NCI-H2107 treated with DMSO at 0.1 percent for 48 hours (cell line): Measurements from ENCODE around the gene WNT7A.
"Not testable (repeated sequence)": the region's sequence is repeated elsewhere in the genome, so short reads cannot be mapped to it uniquely, and the experiment has no call there.

Experiments
- DNase-seq: peaks from one replicate; lab custom pipeline; 2025; ENCODE audit not compliant: unreplicated experiment; lab: John Stamatoyannopoulos, UW

The WNT7A gene

GRCh38 chr3:13866041-13866965 lies 13.6 kb downstream of the WNT7A start:
- DNase-seq: no peak

GRCh38 chr3:13865581-13865980 lies 14.3 kb downstream of the WNT7A start:
- DNase-seq: no peak

GRCh38 chr3:13865106-13865505 lies 14.8 kb downstream of the WNT7A start:
- no peak for DNase-seq

- DNase-seq: no peak
Measured at GRCh38 chr3:13863965-13864595, 15.8 kb downstream of the WNT7A start.

GRCh38 chr3:13863382-13863952 lies 16.4 kb downstream of the WNT7A start:
- DNase-seq: no peak

GRCh38 chr3:13861461-13861860 lies 18.4 kb downstream of the WNT7A start:
- DNase-seq: no peak

- no peak for DNase-seq
Measured at GRCh38 chr3:13860001-13860400, 19.9 kb downstream of the WNT7A start.

- DNase-seq: no peak
Measured at GRCh38 chr3:13858768-13859520, 20.9 kb downstream of the WNT7A start.

GRCh38 chr3:13857702-13858380 lies 22.0 kb downstream of the WNT7A start:
- no peak for DNase-seq

GRCh38 chr3:13856628-13857027 lies 23.2 kb downstream of the WNT7A start:
- not testable (repeated sequence) for DNase-seq

- DNase-seq: no peak
Measured at GRCh38 chr3:13856006-13856405, 23.9 kb downstream of the WNT7A start.

GRCh38 chr3:13854492-13854891 lies 25.4 kb downstream of the WNT7A start:
- no peak for DNase-seq

- no peak for DNase-seq
Measured at GRCh38 chr3:13853978-13854296, 25.9 kb downstream of the WNT7A start.

GRCh38 chr3:13853256-13853977 lies 26.5 kb downstream of the WNT7A start:
- DNase-seq: no peak

GRCh38 chr3:13852638-13853009 lies 27.2 kb downstream of the WNT7A start:
- no peak for DNase-seq

- no peak for DNase-seq
Measured at GRCh38 chr3:13851997-13852637, 27.8 kb downstream of the WNT7A start.

- DNase-seq: no peak
Measured at GRCh38 chr3:13851091-13851849, 28.6 kb downstream of the WNT7A start.

GRCh38 chr3:13850161-13850945 lies 29.5 kb downstream of the WNT7A start:
- DNase-seq: no peak
